ENCODE results near the gene PRDM5. TPM values are rescaled to one million over a fixed set of nuclear protein-coding genes. Genes with fewer than 3 reads are reported as not detected.

PRDM5 gene
- total RNA-seq, 1 experiment from 2014 or later = 0.85 TPM

DNA sequence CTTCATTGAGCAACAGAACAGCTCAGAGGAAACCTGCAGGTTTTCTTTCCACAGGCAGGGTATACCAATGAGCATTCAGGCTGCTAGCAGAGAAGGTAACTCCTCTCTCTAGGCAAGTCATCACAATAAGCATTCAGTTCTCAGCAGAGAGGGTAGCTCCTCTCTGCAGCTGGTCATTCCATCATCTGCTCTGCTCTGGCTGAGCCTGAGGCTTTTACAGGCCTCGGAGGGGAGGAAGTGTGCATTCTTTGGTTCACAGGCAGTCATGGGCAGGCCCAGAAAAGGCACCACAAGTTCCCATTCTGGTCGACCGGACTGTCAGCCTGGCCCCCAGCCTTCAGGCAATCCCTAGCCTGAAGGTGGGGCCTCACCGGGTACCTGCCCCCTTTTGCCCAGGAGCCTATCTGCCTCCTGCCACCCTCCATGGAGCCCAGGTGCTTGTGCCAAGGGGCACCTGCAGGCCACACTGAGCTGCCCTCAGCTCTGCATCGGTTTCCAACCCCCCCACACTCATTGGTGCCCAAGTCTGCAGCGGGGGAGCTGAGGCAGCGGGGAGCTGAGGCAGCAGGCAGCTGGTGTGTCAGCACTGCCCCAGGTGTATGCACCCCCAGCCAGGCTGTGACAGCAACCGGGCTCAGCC is 83.1 kb downstream of the PRDM5 start:
- no peak for DNase-seq
- no peaks in the 10 kb centered on the region for H3K4me1 ChIP-seq (replicated peaks; ENCODE audit: insufficient read depth)
- TF ChIP-seq EZH2 (IDR thresholded peaks at IDR 0.05; ENCODE audit: low read depth) = no peak
- TF ChIP-seq, protein P1, sequence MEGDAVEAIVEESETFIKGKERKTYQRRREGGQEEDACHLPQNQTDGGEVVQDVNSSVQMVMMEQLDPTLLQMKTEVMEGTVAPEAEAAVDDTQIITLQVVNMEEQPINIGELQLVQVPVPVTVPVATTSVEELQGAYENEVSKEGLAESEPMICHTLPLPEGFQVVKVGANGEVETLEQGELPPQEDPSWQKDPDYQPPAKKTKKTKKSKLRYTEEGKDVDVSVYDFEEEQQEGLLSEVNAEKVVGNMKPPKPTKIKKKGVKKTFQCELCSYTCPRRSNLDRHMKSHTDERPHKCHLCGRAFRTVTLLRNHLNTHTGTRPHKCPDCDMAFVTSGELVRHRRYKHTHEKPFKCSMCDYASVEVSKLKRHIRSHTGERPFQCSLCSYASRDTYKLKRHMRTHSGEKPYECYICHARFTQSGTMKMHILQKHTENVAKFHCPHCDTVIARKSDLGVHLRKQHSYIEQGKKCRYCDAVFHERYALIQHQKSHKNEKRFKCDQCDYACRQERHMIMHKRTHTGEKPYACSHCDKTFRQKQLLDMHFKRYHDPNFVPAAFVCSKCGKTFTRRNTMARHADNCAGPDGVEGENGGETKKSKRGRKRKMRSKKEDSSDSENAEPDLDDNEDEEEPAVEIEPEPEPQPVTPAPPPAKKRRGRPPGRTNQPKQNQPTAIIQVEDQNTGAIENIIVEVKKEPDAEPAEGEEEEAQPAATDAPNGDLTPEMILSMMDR (conservative IDR thresholded peaks at IDR 0.05) = no peak
- POLR2A ChIA-PET (ENCODE audit: unreplicated experiment) = no interaction called here
- H3K9me2 ChIP-seq (ENCODE audit: insufficient read depth) = no peaks in the 10 kb centered on the region
- no peaks in the 10 kb centered on the region for H3K27me3 ChIP-seq (ENCODE audit: insufficient read depth, low read depth)
- peaks cover 4% of the 10 kb centered on the region; the same call in 1 of the 2 replicates for H4K20me1 ChIP-seq (ENCODE audit: insufficient read depth)
- H3K9me3 ChIP-seq (ENCODE audit: insufficient read depth, low read depth) = no peaks in the 10 kb centered on the region
- H3F3A ChIP-seq (ENCODE audit: insufficient read depth, low read depth) = no peaks in the 10 kb centered on the region
- no peak overlapping the region for H3K4me2 ChIP-seq
- CTCF ChIA-PET = no interaction called here
- no TSS peak for BruUV-seq (replicated peaks)
- H3K36me3 ChIP-seq (ENCODE audit: low read depth) = no peaks in the 10 kb centered on the region
- H2AFZ ChIP-seq = no peak overlapping the region
- no peak overlapping the region for H3K4me3 ChIP-seq
- no peak overlapping the region for H3K27ac ChIP-seq
- intact Hi-C loops (cut with micrococcal nuclease; ENCODE audit: unreplicated experiment) = no loop called here
- H3K79me2 ChIP-seq (ENCODE audit: low read depth) = no peaks in the 10 kb centered on the region

DNA sequence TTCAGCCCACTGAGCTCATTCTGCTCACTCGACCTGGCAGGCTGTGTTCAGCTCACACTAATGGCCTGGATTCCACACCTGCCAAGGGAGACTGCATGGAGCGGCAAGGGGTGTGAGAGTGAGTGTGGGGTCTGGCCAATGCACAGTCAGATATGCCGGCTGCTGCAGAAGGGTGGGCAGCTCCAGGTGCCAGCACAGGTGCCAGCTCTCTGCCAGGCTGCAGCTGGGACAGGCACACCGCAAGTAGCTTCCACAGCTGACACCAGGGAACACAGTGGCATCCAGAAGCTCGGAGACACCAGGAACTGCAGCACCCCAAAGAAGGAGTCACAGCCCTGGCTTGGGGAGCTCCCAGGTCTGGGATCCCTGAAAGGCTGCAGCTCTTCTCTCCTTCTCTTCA is 83.7 kb downstream of the PRDM5 start:
- no peak overlapping the region for H2AFZ ChIP-seq
- H3K9me2 ChIP-seq (ENCODE audit: insufficient read depth) = no peaks in the 10 kb centered on the region
- H3K36me3 ChIP-seq (ENCODE audit: low read depth) = no peaks in the 10 kb centered on the region
- H3K4me3 ChIP-seq = no peak overlapping the region
- BruUV-seq (replicated peaks) = no TSS peak
- no peaks in the 10 kb centered on the region for H3K27me3 ChIP-seq (ENCODE audit: insufficient read depth, low read depth)
- H3K4me1 ChIP-seq (replicated peaks; ENCODE audit: insufficient read depth) = no peaks in the 10 kb centered on the region
- DNase-seq = no peak
- ChIA-PET POLR2A (ENCODE audit: unreplicated experiment) (no interaction called here), CTCF (no interaction called here)
- H4K20me1 ChIP-seq (ENCODE audit: insufficient read depth) = peaks cover 1% of the 10 kb centered on the region; the same call in 1 of the 2 replicates
- intact Hi-C loops (cut with micrococcal nuclease; ENCODE audit: unreplicated experiment) = no loop called here
- no peak overlapping the region for H3K4me2 ChIP-seq
- no peaks in the 10 kb centered on the region for H3K9me3 ChIP-seq (ENCODE audit: insufficient read depth, low read depth)
- H3F3A ChIP-seq (ENCODE audit: insufficient read depth, low read depth) = no peaks in the 10 kb centered on the region
- H3K27ac ChIP-seq = no peak overlapping the region
- TF ChIP-seq, protein P1 (conservative IDR thresholded peaks at IDR 0.05) = no peak
- TF ChIP-seq EZH2 (IDR thresholded peaks at IDR 0.05; ENCODE audit: low read depth) = no peak
- H3K79me2 ChIP-seq (ENCODE audit: low read depth) = no peaks in the 10 kb centered on the region

DNA sequence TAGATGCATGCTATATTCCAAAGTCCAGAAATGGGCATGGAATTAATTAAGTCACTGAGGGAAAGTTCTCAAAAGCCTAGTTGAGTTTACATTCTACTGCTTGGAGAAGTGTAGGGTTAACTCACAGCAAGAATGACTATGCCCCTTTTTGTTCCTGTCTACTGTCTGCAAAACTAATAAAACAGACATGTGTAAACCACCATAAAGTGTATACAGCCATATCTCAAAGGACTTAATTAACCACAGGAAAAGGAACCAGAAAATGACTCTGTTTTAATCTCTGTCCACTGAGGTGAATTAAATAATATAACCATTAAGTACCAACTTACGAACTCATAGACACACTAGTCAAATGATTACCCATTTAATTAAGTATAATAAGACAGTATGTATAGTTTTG is 84.9 kb downstream of the PRDM5 start:
- POLR2A ChIA-PET (ENCODE audit: unreplicated experiment) = interaction anchor here (0.6 kb wide), 1 partner anchor 15 kb away, joined by 14 read pairs; no protein-coding TSS in a partner anchor

More for the DNA sequence above, 84.9 kb downstream of the PRDM5 start:
- CTCF ChIA-PET = no interaction called here
- Histone ChIP-seq H3F3A (ENCODE audit: insufficient read depth, low read depth) (no peaks in the 10 kb centered on the region), H3K9me2 (ENCODE audit: insufficient read depth) (no peaks in the 10 kb centered on the region), H3K36me3 (ENCODE audit: low read depth) (no peaks in the 10 kb centered on the region), H3K27me3 (ENCODE audit: insufficient read depth, low read depth) (no peaks in the 10 kb centered on the region), H3K27ac (no peak overlapping the region), H3K9me3 (ENCODE audit: insufficient read depth, low read depth) (no peaks in the 10 kb centered on the region), H3K4me3 (no peak overlapping the region), H2AFZ (no peak overlapping the region), H3K79me2 (ENCODE audit: low read depth) (no peaks in the 10 kb centered on the region), H3K4me1 (replicated peaks; ENCODE audit: insufficient read depth) (no peaks in the 10 kb centered on the region), H3K4me2 (no peak overlapping the region), H4K20me1 (ENCODE audit: insufficient read depth) (no peaks in the 10 kb centered on the region)
- intact Hi-C loops (cut with micrococcal nuclease; ENCODE audit: unreplicated experiment) = no loop called here
- no peak for TF ChIP-seq EZH2 (IDR thresholded peaks at IDR 0.05; ENCODE audit: low read depth)
- TF ChIP-seq, protein P1 (conservative IDR thresholded peaks at IDR 0.05) = no peak
- no TSS peak for BruUV-seq (replicated peaks)
- DNase-seq = no peak
